ENCODE measurements around the gene RPL7L1.
A peak's percentile ranks its signal among the peaks of the same experiment; 100 is the strongest.
"Not testable (repeated sequence)": the region's sequence is repeated elsewhere in the genome, so short reads cannot be mapped to it uniquely, and the experiment has no call there.

The RPL7L1 gene

DNA sequence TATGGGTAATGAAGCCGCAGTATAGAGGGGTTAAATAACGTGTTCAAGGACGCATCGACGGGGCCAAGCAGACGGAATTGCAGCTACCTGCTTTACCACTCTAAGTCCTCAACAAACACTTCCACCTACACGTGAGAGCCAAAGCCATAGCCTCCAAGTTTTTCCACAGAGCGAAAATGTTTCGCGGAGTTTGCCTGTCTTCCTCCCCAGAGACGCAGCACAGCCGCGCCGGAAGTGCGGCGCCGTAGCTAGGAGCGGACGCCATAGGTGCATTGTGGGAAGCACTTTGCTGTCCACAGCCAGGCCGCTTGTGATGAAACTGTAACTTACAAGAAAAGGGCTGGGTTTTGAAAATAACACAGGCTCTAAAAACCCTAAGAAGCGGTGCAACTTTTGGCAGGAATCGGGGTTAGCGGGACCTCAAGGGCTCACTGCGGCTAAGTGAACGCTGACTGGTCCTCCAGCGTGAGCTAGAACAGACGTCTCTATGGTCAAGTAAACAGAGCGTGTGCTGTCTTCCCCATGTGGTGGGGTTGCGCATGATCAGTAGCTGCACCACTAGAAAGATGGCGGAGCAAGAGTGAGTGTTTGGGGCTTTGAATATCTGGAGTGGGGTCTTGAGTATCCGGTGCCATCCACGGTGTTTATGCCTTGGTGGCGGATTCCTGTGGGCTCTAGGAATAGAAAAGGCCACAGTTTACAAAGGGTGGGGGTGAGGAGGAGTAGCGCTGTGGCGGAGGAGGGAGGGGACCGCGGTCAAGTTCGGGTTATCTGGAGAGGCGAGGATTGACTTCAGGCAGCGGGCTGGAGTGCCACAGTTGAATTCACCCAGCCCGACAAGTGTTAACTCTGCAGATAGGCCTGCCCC, at the start of gene RPL7L1:
RPL7L1 (plus strand) TSS at position 245 of the 868 bp plus-strand sequence; CDS start at position 540, 295 bp downstream.
- DNase-seq, result peak; percentile 93

DNA sequence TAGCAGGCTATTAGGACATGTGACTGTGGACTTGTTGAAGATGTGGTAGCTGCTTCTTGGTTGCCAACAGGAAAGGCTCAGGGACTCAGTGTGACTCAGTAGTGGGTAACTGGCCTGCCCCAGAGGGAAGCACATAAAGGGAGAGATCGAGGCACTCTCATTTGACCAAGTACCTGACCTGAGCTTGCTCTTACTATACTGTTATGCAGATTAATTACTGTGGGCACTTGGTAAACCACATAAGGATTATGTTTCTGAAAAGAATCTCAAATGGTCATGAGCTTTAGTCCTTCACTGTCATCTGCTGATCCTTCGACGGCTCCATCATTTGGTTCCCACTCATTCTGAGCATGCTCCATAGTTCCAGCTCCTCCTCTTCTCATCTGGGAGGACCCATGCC, 48.2 kb upstream of the RPL7L1 start:
- no peak for DNase-seq

DNA sequence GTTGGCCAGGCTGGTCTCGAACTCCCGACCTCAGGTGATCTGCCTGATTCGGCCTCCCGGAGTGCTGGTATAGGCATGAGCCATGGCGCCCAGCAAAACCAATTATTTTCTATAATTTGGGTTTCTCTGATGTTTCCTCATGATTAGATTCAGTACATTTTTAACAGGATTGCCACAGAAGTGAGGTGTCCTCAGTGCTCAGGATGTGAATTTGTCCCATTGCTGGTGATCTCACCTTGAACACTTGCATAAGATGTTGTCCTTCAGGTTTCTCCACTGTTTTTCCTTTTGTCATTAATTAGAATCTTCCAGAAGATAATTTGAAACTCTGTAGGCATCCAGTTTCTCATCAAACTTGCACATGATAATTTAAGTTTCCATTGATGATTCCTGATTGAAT, 45.4 kb upstream of the RPL7L1 start:
- DNase-seq, result no peak

DNA sequence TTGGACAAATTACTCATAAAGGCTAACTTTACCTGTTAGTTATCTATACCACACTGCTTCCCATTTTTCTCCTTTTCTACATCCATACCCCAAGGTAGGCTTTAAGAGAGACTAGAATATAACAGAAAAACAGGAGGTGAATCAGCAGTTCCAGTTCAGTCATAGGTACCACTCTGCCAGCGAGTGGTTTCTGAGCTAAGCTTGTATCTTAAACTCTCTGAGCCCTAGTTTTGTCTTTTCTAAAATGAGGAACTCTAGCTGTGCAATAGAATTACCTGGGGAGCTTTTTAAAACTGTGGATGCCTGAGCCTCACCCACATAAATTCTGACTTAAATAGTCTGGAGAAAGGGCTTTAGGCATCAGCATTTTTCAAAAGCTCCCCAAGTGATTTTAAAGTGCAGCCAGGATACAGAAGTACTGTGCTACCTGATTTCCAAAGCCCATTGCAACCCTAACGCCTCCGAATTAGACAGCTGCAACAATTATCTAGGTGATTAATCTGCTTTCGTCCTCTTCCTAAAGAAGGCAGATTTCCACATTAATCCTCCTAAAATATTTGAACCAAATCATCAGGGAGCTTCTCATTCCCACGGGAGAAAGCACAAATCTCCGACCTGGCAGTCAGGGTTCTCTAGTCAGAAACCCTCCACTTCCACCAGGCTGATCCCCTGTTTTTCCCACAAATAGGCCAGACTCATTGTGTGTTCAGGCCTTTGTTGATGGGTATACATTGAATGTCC, 37.4 kb upstream of the RPL7L1 start:
- no peak for DNase-seq

DNA sequence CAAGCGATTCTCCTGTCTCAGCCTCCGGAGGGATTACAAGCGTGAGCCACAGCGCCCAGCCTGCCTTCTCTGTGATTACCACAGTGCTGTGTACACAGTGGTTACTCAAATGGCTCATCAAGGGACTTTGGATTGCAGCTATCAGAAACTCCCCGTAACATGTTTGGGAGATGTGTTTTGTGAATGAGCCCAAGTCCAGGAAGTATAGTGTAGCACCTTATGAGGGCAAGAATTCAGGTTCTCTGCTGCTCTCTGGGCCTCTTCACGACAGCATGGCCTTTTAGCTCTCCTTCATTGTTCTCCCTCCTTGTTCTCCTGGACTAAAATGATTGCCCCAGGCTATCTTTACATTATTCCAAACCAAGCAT, 34.1 kb upstream of the RPL7L1 start:
- DNase-seq, result no peak

DNA sequence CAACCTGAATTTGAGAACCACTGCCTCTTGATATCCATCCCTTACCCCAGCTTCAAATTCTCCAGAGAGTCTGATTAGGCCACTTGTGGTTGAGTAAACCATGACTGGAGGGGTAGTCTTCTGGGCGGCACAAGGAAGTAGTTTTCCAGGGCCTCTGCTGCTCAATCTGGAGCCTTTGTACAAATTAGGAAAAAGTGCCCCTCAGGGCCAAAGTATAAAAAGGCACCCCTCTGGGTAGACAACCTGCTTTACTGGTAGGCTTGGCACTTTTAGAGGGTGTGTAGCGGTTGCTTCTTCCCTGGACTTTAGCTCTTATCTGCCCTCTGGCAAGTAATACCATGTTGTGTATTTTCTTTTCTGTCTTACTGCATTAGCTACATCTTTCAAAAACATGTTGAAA, 32.9 kb upstream of the RPL7L1 start:
- no peak for DNase-seq

DNA sequence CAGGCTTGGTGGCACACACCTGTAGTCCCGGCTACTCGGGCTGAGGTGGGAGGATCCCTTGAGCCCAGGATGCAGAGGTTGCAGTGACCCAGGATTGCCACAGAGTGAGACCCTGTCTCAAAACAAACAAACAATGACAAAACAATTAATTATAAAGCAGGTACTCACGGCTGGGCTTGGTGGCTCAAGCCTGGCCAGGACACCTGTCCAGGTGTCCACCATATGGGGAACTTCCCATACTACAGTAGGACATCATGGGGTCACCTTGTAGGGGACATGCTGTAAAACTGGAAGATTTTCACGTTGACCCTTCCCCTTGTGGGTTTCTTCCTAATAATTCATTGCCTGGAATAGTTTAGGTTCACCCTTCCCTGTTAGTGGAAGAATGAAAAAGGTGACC, 30.7 kb upstream of the RPL7L1 start:
- no peak for DNase-seq

DNA sequence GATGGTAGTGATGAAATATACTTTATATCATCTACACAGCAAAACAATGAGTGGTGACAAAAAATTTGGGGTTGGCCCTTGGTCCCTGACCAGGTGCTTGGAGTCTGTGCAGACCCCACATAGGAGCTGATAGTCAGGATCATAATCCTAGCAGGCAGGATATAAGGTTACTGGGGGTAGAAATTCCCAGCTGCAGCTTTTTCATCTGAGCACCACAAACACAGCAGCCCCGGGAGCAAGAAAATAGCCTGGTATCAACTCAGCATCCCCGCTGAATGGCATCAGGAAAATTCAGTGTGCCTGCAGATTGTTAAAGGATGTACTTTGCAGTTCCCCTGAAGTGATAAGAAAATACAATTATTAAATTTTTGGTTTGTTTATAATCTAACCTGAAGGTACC, 27.8 kb upstream of the RPL7L1 start:
- DNase-seq, result no peak

DNA sequence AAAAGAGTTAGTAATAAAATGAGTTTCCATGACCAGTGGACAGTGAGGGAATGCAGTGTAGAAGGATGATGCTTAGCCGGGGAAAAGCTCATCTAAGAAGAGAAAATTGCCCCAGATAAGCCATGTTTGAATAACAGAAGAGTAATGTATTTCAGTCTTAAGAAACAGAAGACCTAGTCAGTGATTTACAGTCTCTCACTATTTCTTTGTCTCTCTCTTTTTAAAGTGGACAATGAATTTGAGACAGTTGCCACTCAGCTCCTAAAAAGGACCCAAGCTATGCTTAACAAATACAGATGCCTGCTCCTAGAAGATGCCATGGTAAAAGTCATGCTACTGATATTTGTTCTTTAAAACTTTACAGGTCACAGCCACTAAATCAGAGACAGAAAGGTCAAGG, 19.4 kb upstream of the RPL7L1 start:
- DNase-seq, result no peak

DNA sequence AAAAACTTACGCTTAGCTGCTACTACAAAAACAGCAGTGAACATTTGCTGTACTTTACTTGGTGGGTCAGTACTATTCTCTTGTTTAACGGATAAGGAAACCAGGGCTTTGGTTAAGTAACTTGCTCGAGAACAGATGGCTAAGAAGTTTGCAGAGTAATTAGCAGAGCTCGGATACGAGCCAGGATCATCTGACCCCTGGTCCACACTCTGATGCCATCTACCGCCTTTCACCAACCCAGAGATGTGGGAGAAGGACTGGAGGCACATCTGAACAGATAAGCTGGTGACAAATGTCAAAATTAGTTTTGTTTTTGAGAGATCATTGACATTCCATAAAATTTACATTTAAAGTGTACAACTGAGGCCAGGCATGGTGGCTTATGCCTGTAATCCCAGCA, 18.9 kb upstream of the RPL7L1 start:
- no peak for DNase-seq

DNA sequence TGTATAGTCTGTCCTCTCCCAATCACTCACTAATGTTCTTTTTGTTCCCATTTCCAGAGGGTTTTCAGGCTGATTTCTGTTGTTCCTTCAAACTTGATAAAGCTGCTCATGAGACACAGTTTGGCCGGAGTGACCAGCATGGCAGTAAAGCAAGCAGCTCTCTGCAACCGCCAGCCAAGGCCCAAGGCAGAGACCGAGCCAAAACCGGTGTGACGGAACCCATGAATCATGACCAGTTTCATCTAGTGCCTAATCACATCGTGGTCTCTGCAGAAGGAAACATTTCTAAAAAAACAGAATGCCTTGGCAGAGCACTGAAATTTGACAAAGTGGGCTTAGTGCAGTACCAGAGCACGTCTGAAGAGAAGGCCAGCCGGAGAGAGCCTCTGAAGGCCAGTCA, 14.8 kb upstream of the RPL7L1 start:
- no peak for DNase-seq

DNA sequence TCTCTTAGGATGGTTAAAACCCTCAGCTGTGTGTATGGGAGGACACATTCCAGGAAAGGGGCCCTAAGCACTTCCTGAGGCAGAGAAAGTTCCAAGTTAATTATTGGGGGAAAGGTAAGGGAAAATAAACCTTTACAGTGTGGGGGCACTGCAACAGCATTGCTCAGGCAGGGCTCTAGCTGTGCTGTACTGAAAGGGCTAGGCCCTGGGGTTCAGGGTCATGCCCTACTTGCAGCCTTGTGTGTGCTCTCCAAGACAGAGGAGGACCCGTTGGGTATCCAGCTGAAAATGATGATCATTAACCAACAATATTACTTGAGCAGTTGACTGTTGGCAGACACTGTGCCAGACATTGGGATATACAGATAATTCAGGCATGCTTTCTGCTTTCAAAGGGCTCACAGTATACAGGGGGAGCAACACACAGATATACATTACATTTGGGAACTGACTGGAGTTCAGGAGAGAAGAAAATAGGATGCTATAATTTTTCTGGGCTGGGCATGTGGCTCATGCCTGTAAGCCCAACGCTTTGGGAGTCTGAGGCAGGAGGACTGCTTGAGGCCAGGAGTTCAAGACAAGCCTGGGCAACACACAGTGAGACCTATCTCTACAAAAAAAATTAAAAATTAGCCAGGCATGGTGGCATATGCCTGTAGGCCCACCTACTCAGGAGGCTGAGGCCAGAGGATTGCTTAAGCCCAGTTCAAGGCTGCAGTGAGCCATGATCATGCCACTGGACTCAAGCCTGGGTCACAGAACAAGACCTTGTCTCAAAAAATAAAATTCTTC, 9.1 kb upstream of the RPL7L1 start:
- DNase-seq, result no peak

DNA sequence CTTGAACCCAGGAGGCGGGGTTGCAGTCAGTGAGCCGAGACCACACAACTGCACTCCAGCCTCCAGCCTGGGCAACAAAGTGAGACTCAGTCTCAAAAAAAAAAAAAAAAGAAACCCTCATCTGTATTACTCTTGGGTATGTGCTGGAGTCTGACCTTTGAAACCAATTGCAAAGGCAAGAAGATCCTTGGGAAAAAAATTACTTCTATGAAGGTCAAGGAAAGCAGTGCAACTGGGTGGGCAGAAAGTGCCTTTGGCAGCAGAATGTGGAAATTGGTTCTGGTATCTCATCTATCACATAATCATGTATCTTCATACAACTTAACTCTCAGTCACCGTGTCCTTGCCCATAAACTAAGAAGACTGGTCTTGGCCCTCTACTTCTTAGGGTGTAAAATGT, 7.7 kb upstream of the RPL7L1 start:
- DNase-seq, result no peak

DNA sequence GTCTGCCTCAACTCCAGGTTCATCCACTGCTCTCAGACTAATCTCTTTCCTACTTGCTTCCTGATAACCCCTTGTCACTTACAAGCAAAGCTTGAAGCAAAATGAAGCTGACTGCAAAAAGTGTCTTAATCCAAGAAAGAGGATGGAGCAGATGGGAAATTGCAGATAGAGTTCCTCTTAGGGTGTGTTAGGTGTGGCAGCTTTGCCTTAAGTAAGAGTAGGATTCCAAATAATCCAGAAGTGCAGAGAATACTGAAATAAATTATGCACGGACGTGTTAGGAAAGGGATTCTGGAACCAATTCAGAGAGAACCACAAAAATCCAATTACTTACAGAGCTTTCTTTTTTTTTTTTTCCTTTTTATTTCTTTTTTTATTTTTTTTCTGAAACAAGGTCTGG, 6.1 kb upstream of the RPL7L1 start:
- DNase-seq, result no peak

DNA sequence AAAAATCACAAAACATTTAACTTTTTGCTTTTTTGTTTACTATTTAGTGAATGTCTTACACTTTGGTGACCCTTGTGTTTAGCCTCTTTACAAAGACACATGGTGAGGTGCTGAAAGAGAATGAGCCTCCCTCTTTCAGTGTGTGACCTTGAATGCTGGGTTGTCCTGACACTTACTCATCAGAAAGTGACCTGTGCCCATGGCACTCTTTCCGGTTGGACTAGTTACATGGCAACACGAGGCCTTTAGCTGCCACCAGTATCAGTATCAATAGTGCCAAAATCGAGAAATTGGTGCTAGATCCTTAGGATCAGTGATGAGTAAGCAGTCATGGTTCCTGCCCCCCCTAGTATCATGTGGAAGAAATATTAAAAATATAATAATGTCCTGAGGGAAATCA, 1.7 kb upstream of the RPL7L1 start:
- DNase-seq, result no peak

DNA sequence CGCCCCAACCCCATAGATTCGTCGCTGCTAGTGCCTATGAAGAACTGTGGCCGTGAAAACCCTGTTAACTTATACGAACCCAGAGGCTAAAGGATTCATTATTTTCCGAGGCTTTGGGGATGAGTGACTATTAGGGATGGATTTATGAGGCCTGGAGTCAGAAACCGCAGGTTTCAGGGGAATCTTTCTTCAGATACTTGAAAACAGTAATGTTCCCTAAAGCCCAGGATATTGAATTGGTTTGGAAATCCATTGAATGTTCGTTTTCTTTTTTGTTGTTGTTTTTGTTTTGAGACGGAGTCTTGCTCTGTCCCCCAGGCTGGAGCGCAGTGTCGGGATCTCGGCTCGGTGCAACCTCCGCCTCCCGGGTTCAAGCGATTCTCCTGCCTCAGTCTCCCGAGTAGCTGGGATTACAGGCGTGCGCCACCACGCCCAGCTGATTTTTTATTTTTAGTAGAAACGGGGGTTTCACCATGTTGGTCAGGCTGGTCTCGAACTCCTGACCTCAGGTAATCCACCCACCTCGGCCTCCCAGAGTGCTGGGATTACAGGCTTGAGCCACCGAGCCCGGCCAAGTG, 913 bp downstream of the RPL7L1 start:
- not testable (repeated sequence) for DNase-seq

DNA sequence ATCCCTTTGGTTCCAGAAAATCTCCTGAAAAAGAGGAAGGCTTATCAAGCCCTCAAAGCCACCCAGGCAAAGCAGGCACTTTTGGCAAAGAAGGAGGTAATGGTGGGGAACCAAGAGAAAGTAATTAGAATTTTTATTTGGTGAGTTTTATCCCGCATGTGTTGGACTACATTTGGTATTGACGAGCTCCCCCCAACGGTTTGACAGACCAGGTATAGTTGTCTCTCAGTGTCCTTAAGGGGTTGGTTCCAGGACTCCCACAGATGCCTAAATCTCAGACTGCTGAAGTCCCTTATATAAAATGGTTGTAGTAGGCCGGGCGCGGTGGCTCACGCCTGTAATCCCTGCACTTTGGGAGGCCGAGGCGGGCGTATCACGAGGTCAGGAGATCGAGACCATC, 1.5 kb downstream of the RPL7L1 start:
- not testable (repeated sequence) for DNase-seq

DNA sequence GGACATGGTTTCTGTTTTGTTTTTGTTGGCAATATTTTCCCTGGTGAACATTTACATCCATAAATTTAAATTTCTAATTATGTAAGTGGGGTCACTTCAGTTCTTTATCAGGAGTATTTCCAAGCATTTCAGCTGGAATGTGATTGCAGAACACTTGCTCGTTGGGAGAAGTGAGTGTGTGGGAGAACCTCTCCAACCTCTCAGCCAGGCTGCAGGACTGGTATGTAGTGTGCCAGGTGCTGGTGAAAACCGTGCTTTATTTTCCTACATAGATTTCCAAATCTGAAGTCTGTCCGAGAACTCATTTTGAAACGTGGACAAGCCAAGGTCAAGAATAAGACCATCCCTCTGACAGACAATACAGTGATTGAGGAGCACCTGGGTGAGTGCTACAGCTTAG, 6.3 kb downstream of the RPL7L1 start:
- DNase-seq, result no peak

DNA sequence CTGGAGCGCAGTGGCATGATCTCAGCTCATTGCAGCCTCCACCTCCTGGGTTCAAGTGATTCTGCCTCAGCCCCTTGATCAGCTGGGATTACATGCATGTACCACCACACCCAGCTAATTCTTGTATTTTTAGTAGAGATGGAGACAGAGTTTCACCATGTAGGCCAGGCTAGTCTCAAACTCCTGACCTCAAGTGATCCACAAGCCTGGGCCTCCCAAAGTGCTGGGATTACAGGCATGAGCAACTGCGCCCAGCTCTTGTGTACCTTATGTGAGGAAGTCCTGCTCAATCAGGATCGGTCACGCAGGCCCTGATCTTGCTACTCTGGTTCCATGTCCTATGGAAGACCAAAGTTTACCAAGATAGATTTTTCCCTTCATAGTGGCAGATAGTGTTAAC, 8.8 kb downstream of the RPL7L1 start:
- DNase-seq, result not testable (repeated sequence)

DNA sequence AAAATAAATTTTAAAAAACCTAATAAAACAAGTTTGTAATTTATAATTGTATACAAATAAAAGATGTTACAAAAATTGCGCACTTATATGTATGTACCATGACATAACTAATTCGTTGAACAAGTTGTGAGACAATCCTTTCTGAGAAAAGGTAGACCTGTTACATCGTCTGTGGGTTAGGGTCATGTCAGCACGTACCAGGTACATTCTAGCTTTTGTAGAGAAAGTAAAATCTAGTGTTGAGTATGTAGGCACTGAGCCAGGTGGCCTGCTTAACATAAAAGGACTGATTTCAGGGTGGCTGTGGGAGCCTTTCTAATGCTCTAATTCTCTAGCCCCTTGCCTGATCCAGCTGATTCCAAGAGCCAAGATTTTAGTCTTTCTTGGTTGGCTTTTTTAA, 10.4 kb downstream of the RPL7L1 start:
- DNase-seq, result peak; percentile 55

DNA sequence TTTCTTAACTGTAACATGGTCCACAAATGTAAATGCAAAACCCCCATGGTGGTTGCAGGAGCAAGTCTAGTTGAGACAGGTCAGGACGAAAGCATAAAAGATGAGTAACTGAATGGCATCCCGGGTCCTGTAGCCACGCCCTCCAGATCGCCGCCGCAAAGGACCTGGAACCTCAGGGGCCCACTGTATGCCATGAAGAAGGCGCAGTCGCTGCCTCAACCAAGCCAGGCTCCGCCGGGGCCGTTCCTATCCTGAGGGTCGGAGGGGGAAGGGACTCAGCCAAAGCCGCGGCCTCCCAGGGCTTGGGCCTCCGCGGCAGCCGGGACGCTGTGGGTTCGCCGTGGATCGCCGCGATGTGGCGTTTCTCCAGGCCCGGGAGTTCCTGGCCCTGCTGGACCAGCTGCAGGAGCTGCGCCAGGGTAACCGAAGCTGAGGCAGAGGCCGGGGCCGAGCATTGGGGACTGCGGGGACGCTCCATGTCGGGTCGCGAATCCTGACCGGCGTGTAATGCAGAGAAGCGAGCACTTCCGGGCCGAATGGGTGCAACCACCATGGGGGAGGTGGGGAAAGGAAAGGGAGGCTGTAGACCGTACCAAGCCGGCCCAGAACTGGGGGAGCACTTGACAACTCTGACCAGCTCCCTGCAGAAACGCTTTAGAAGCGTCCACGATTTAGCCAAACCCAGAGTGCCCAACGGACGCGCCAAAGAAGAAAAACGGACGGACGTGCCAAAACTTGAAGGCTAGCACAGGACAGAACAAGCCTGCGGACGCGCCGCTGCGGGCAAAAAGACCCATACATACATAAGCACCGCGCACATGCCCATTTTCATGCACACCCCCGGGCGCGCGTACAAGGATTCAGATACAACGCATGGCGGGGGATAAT, 11.1 kb downstream of the RPL7L1 start:
- peak; percentile 92 for DNase-seq

DNA sequence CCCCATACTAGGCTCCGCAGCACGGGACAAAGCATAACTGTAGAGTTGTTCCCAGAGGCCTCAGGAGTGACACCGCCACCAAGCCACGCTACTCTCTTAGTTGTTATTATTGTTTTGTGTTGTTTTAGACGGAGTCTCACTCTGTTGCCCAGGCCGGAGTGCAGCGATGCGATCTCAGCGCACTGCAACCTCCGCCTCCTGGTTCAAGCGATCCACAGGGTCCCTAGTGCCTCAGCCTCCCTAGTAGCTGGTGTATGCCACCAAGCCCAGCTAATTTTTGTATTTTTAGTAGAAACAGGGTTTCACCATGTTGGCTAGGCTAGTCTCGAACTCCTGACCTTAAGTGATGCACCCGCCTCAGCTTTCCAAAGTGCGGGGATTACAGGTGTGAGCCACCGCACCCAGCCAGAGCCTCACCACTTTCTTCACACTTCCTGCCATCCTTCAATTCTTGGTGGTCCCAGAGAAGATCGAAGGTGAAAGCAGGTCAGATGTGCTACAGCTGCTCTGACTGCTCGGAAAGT, 11.8 kb downstream of the RPL7L1 start:
- no peak for DNase-seq
